Adrenal gland (tissue), 12 donors: ENCODE measurements around the gene ZBTB40. TPM values are rescaled to one million over a fixed set of nuclear protein-coding genes. Genes with fewer than 3 reads are reported as not detected.

ENCODE experiments used
- DNase-seq, 7 donors: peaks; one replicate each; pipeline ENCODE4 v3.0.0-alpha.2; 2019 to 2020
- H3K27ac ChIP-seq, 5 donors: fragments of 200-600 bp; sonication (generic) in 4 of 5; 1 replicate in 3 of 5; 2 replicates in 2 of 5; pipeline versions ENCODE4 v1.5.1 to v1.8.0; 2016 to 2020; ENCODE audit warnings: mild to moderate bottlenecking in 1 of 5
- H3K27me3 ChIP-seq: fragments of 200-600 bp; 2 replicates; pipeline ENCODE4 v1.8.0; 2021
- H3K36me3 ChIP-seq, 2 donors: fragments of 200-600 bp; replicated peaks in 1 of 2; 1 replicate in 1 of 2; 2 replicates in 1 of 2; pipeline versions ENCODE4 v1.5.1 to v1.8.0; 2018 to 2022
- H3K4me1 ChIP-seq, 2 donors: fragments of 200-600 bp; replicated peaks in 1 of 2; 1 replicate in 1 of 2; 2 replicates in 1 of 2; pipeline versions ENCODE4 v1.5.1 to v1.8.0; 2018 to 2021
- H3K4me3 ChIP-seq, 4 donors: fragments of 200-600 bp; sonication (generic) in 3 of 4; one replicate each; pipeline ENCODE4 v1.5.1; 2016 to 2018
- H3K9me3 ChIP-seq, 3 donors: fragments of 200-600 bp; sonication (generic) in 1 of 3; replicated peaks in 1 of 3; 1 replicate in 2 of 3; 2 replicates in 1 of 3; pipeline versions ENCODE4 v1.5.1 to v1.8.0; 2016 to 2021
- POLR2A ChIP-seq, 2 donors: fragments of 450-650 bp; IDR thresholded peaks; one replicate each; pipeline ENCODE4 v1.6.1; 2017; ENCODE audit warnings: antibody characterized with exemption in 2 of 2, mild to moderate bottlenecking in 2 of 2, moderate library complexity in 1 of 2
- WGBS, 4 donors: extraction: QIAGEN DNeasy Blood & Tissue Kit in 2 of 4; methylation state at CpG; one replicate each; pipeline versions ENCODE4 v1.1.5 to v1.1.7; 2013 to 2017; 5-methylcytosine and 5-hydroxymethylcytosine counted together
- intact Hi-C, 2 donors: fragments of 100-400 bp; cut with DNase I; formaldehyde crosslinking; loops; one replicate each; pipeline versions ENCODE4 v1.14.1 to v1.15.0; 2022 to 2023
- polyA plus RNA-seq, 3 donors: library from polyadenylated mRNA; stranded (reverse); fragments of 200-250 nt in 2 of 3; fragments of 350-450 nt in 1 of 3; fragmentation: Illumina TruSeq in 1 of 3; extraction: RNeasy Lipid Tissue Mini Kit (QIAGEN cat#74804) in 1 of 3; gene quantifications; one replicate each; pipeline ENCODE4 v1.2.3, GENCODE V29; 2013 to 2014
- total RNA-seq, 9 donors: library from RNA; depleted of rRNA in 4 of 9; stranded (reverse); fragments of >200 nt in 4 of 9; fragments of 120-200 nt in 1 of 9; fragmentation: NEBNext Ultra II Directional in 1 of 9; extraction: Animal tissue kit (Norgen Biotek cat#: 25700) in 1 of 9; gene quantifications; one replicate each; pipeline versions ENCODE4 v1.1.0 to v1.2.4, GENCODE V29; 2013 to 2023
- TF ChIP-seq, protein P1 (sequence below), 6 experiments: fragments of 450-650 bp in 4 of 6; fragments of 200-600 bp in 2 of 6; sonication (generic) in 1 of 6; IDR thresholded peaks; 1 replicate in 5 of 6; 2 replicates in 1 of 6; pipeline versions ENCODE4 v1.5.1 to v1.8.0; 2016 to 2021; ENCODE audit warnings: antibody characterized with exemption in 6 of 6, mild to moderate bottlenecking in 2 of 6, moderate library complexity in 1 of 6
- donor health status: healthy with polysubstance abuse.
- donor health status: Bipolar disorder and iron deficiency.
- donor health status: DM: yes; HTN: yes; CAD: no.
- donor health status: DM: no; HTN: no; CAD: no.
- donor health status: DM: no; HTN: no; CAD: no.
- donor health status: DM: yes; HTN: yes; CAD: no.

ZBTB40 gene
- total and polyA plus RNA-seq, 12 donors = 17.1 to 45.7 (median 27.7) TPM

GRCh38 chr1:22404486-22404885 lies 47.2 kb upstream of the ZBTB40 start:
- H3K27ac ChIP-seq = no peak overlapping the region
- DNase-seq = no peak
- WGBS, 4 donors = 80 to 90% (median 84%) methylated on average over 5 of the region's 5 CpGs
- intact Hi-C loops = loop anchor here in 1 of 2 donors (10.0 kb wide), 1 partner anchor 140 kb away; no protein-coding TSS in a partner anchor
- H3K36me3 ChIP-seq = no peaks in the 10 kb centered on the region
- H3K4me1 ChIP-seq = no peaks in the 10 kb centered on the region
- no peaks in the 10 kb centered on the region for H3K27me3 ChIP-seq
- TF ChIP-seq, protein P1, sequence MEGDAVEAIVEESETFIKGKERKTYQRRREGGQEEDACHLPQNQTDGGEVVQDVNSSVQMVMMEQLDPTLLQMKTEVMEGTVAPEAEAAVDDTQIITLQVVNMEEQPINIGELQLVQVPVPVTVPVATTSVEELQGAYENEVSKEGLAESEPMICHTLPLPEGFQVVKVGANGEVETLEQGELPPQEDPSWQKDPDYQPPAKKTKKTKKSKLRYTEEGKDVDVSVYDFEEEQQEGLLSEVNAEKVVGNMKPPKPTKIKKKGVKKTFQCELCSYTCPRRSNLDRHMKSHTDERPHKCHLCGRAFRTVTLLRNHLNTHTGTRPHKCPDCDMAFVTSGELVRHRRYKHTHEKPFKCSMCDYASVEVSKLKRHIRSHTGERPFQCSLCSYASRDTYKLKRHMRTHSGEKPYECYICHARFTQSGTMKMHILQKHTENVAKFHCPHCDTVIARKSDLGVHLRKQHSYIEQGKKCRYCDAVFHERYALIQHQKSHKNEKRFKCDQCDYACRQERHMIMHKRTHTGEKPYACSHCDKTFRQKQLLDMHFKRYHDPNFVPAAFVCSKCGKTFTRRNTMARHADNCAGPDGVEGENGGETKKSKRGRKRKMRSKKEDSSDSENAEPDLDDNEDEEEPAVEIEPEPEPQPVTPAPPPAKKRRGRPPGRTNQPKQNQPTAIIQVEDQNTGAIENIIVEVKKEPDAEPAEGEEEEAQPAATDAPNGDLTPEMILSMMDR (IDR thresholded peaks at IDR 0.05) = no peak
- TF ChIP-seq POLR2A (IDR thresholded peaks at IDR 0.05) = no peak
- H3K9me3 ChIP-seq = no peaks in the 10 kb centered on the region
- H3K4me3 ChIP-seq = no peak overlapping the region

DNA sequence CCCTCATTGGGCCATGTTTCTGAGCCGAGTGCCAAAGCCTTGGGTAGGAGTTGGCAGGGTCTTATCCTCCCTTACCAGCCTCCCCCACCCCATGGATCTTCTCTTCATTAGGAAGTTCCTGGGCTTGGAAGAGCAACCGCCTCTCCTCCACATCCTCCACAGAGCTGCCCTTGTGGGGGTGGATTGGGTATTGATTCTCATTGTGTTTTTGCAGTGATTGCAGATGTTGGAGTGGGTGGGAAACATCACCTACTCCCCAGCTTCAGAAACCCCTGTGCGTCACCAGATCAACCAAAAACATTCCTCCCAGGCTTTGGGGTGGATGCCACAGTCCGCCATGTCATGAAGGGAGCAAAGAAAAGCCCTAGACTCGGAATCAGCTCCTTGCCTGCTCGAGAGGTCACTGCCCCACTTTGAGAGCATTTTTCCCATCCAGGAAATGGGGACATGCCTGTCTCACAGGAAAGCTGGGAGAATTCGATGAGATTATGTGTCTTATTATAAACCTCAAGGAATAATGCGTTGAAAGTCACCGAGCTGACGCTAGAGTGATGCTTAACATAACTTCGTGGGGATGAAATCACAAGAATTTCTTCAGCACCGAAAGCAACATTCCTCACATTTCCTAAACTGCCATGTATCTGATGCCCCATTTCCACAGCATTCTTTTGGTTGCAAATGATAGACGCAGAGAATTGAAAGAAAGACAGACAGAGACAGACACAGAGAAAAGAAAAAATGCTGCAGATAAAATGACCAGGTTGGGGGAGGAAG lies 44.7 kb upstream of the ZBTB40 start:
- H3K4me3 ChIP-seq = no peak overlapping the region
- no peak for DNase-seq
- no peak overlapping the region for H3K27ac ChIP-seq
- WGBS, 4 donors = 78 to 85% (median 84%) methylated on average over 11 to 13 of the region's 13 CpGs
- H3K9me3 ChIP-seq = no peaks in the 10 kb centered on the region
- H3K4me1 ChIP-seq = no peaks in the 10 kb centered on the region
- H3K27me3 ChIP-seq = no peaks in the 10 kb centered on the region
- TF ChIP-seq POLR2A (IDR thresholded peaks at IDR 0.05) = no peak
- TF ChIP-seq, protein P1 (IDR thresholded peaks at IDR 0.05) = no peak
- intact Hi-C loops = loop anchor here in 1 of 2 donors (10.0 kb wide), 1 partner anchor 142 kb away; no protein-coding TSS in a partner anchor
- H3K36me3 ChIP-seq = no peaks in the 10 kb centered on the region

DNA sequence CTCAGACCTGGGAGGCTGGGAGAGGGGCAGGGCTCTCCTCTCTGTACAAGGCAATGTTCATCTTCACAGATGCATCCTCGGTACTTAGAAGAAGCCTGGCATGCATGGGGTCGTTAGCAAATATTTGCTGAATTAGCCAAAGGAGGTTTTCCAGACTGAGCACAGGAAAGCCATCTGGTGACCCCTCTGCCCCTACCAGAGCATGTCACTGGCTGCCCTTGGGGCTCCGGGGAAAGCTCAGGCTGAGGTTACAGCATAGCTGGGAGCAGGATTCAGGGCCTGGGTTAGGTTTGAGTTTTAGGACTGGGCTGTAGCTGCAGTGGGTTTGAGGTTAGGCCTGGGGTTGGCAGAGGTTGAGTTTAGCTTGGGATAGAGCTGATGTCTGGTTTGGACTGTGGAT lies 43.4 kb upstream of the ZBTB40 start:
- Histone ChIP-seq H3K9me3 (no peaks in the 10 kb centered on the region), H3K27me3 (no peaks in the 10 kb centered on the region), H3K4me1 (peaks cover 0 to 1% of the 10 kb centered on the region in 2 donors), H3K4me3 (no peak overlapping the region), H3K36me3 (no peaks in the 10 kb centered on the region), H3K27ac (no peak overlapping the region)
- DNase-seq = no peak
- TF ChIP-seq, protein P1 (IDR thresholded peaks at IDR 0.05) = no peak
- TF ChIP-seq POLR2A (IDR thresholded peaks at IDR 0.05) = no peak
- 54 to 68% (median 65%) methylated on average over 3 of the region's 3 CpGs for WGBS, 4 donors
- intact Hi-C loops = loop anchor here in 1 of 2 donors (10.0 kb wide), 1 partner anchor 143 kb away; no protein-coding TSS in a partner anchor

- TF ChIP-seq, protein P1 (IDR thresholded peaks at IDR 0.05) = no peak
- TF ChIP-seq POLR2A (IDR thresholded peaks at IDR 0.05) = no peak
- intact Hi-C loops = loop anchor here (5.0 to 10.0 kb wide), 2 partner anchors 276 to 303 kb away; no protein-coding TSS in a partner anchor
- peaks cover 0 to 16% of the 10 kb centered on the region in 2 donors for H3K4me1 ChIP-seq
- no peaks in the 10 kb centered on the region for H3K36me3 ChIP-seq
- no peak overlapping the region for H3K27ac ChIP-seq
- 90 to 99% (median 94%) methylated on average over 2 to 3 of the region's 3 CpGs for WGBS, 4 donors
- H3K9me3 ChIP-seq = no peaks in the 10 kb centered on the region
- H3K4me3 ChIP-seq = no peak overlapping the region
- no peaks in the 10 kb centered on the region for H3K27me3 ChIP-seq
- peak in 1 of 7 donors; percentile 4 for DNase-seq
Measured at GRCh38 chr1:22410401-22410800, 41.2 kb upstream of the ZBTB40 start.
